HG03342 (cell line): Measurements from ENCODE around the gene CDKN2AIPNL.
"Not testable (repeated sequence)": the region's sequence is repeated elsewhere in the genome, so short reads cannot be mapped to it uniquely, and the experiment has no call there.

Source experiments
- ATAC-seq: cut with Tn5 transposase; IDR thresholded peaks from one replicate; pipeline ENCODE4 v1.9.1; 2021; ENCODE audit warnings: mild to moderate bottlenecking, moderate library complexity; ENCODE audit not compliant: unreplicated experiment

The CDKN2AIPNL gene

DNA sequence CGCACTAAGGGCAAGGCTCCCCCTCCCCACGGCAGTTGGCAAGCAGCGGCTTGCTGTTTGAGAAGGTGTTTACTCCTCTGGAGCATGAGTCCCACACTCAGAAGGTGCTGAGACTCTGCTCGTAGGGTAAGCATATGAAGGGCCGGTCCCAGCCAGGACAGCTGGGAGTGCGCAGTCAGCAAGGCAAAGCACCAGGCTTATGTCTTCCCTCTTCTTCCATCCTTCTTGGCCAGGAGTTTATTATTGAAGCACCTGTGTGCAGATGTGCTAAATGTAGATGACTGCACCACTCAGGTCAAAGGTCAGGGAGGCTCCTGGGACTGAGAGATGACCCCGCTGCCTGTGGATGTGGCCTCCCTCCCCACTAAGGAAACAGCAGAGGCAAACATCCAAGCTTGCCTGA, 27.0 kb upstream of the CDKN2AIPNL start:
- ATAC-seq: no peak

DNA sequence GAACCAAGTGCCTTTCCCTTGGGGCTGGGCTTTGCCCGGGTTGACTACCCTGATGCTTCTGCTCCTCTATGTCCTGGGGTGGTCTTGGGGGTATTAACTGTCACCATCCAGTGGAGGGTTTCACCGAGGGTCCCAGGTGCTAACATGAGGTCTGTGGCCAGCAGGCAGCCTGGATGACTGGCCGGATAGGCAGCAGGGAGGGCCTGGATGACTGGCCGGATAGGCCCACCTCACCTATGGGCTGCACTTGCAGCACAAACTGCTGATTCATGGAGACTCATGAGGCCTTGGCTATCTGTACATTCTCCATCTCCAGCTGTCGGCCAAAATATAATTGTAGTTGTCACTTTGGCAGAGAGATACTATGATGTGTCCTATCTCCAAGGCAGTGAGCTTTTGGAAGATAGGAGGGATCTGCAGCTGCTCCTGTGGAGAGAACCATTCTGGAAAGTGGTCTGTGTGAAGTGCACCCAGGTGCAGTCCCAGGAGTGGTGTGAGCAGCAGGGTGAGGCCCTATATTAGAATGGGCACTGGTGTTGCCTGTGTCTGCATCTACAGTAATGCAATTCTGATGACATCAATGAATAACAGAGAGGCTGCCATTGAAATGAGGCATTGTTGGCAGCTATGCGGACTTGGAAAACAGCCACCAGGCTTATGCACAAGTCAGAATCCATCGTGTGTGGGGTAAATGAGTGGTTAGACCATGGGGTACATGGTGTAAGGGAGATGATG, 26.3 kb upstream of the CDKN2AIPNL start:
- no peak for ATAC-seq

GRCh38 chr5:134437340-134437846, 25.7 kb upstream of the CDKN2AIPNL start:
- no peak for ATAC-seq

- ATAC-seq: peak; percentile 85
Observed at GRCh38 chr5:134436523-134437339, 25.1 kb upstream of the CDKN2AIPNL start.

DNA sequence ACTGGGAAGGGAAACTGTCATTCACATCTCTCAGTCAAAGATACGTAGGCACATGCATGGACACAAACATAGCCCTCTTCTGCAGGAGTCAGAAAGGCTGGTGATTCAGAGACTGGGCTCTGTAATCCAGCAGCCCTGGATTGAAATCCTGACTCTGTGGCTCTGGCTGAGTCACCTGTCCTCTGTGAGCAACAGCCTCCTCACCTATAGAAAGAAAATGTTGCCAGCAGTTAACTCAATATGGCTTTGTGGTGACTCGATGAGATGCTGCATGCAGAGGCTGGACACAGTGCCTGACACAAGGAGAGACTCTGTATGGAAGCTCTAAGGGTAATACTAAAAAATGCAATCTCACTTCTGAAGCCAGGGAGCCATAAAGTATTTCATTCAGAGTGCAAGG, 23.9 kb upstream of the CDKN2AIPNL start:
- ATAC-seq: no peak

- no peak for ATAC-seq
Observed at GRCh38 chr5:134432677-134433359, 21.1 kb upstream of the CDKN2AIPNL start.

DNA sequence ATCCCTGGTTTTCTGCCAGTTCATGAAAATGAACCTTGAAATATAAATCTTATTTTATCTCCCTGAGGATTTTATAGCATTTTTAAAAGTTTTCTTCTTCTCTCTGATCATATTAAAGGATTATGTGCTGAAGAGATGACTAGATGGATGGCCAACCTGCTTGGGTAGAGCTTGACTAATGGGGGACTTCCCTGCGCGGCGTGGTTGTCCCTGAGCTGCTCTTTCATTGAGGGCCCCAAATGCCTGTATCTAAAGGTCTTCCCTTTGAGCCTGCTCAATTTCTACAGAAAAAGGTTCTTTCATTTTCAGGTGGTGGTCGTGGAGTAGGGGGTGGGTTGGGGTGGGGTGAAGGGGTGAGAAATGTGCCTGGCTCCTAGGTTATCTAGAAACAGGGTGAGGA, 20.5 kb upstream of the CDKN2AIPNL start:
- no peak for ATAC-seq

GRCh38 chr5:134430001-134430569, 18.4 kb upstream of the CDKN2AIPNL start:
- no peak for ATAC-seq

GRCh38 chr5:134427540-134428041, 15.9 kb upstream of the CDKN2AIPNL start:
- no peak for ATAC-seq

- no peak for ATAC-seq
Observed at GRCh38 chr5:134426361-134426760, 14.7 kb upstream of the CDKN2AIPNL start.

DNA sequence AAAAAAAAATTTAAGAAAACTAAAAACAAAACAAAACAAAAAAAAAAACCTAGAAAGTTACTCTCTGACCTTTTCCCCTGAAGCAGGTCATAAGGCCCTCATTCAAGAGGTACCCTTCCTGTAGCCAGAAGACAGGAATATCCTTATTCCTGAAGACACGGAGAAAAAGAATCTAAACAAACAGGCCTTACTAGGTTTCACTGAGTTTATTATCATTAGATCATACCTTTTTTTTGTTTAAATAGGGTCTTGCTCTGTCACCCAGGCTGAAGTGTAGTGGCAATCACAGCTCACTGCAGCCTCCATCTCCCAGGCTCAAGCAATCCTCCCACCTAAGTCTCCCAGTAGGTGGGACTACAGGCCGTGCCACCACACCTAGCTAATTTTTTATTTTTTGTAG, 11.7 kb upstream of the CDKN2AIPNL start:
- no peak for ATAC-seq

GRCh38 chr5:134422791-134423365, 11.2 kb upstream of the CDKN2AIPNL start:
- ATAC-seq: no peak

GRCh38 chr5:134421038-134421437, 9.4 kb upstream of the CDKN2AIPNL start:
- ATAC-seq: not testable (repeated sequence)

DNA sequence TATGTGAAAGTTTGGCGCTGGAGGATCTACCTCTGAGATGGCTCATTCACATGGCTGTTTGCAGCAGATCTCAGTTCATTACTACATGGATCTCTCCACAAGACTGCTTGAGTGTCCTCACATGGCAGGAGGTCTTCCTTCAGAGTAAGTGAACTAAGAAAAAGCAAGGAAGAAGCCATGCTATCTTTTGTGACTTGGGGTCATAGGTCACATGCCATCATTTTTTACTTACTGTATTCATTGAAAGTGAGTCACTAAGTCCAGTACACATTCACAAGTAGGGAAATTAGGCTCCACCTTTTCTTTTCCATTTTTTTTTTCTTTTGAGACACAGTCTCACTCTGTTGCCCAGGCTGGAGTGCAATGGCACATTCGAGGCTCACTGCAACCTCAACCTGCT, 8.7 kb upstream of the CDKN2AIPNL start:
- no peak for ATAC-seq

GRCh38 chr5:134418958-134419357, 7.3 kb upstream of the CDKN2AIPNL start:
- ATAC-seq: no peak

- no peak for ATAC-seq
Observed at GRCh38 chr5:134417707-134418106, 6.0 kb upstream of the CDKN2AIPNL start.

- ATAC-seq: no peak
Observed at GRCh38 chr5:134413046-134413445, 1.4 kb upstream of the CDKN2AIPNL start.

- no peak for ATAC-seq
Observed at GRCh38 chr5:134411228-134411545, 494 bp downstream of the CDKN2AIPNL start.

DNA sequence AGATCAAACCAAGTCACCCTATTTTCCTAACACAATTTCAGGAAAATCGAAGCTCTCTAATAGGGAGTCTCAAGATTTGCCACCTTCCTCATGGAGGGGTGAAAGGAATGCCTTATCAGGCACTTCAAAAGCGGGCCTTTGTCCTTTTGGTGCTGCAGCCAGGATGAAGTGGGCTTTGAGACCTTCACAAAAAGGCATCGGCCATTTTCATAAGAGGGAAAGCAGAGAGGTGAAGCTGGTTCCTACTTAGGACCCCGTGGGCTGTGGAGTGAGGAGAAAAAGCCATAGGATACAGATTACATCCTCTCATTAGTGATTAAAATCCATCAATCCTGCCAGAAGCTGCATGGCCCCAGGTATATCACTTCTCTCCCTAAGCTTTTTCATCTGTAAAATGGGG, 859 bp downstream of the CDKN2AIPNL start:
- no peak for ATAC-seq

GRCh38 chr5:134409321-134409720, 2.4 kb downstream of the CDKN2AIPNL start:
- ATAC-seq: no peak

GRCh38 chr5:134406390-134406789, 5.3 kb downstream of the CDKN2AIPNL start:
- no peak for ATAC-seq
